RWPE2 (cell line): ENCODE results near the gene SH3PXD2A.

Source experiments
- ATAC-seq: fragments of 200-7000 bp; cut with Tn5 transposase; 3 replicates; pipeline ENCODE4 v1.9.1; 2021; ENCODE audit warnings: low read depth
- DNase-seq: peaks from one replicate; pipeline ENCODE4 v3.0.0-alpha.2; 2020; ENCODE audit warnings: low spot score
- H3K27ac ChIP-seq: fragments of 450-650 bp; 2 replicates; pipeline ENCODE4 v1.5.1; 2017; ENCODE audit warnings: mild to moderate bottlenecking; ENCODE audit not compliant: poor library complexity, severe bottlenecking
- H3K27me3 ChIP-seq: fragments of 250-450 bp; sonication (Bioruptor Pico); 2 replicates; pipeline ENCODE4 v1.5.1; 2021; ENCODE audit warnings: mild to moderate bottlenecking, moderate library complexity; ENCODE audit not compliant: insufficient read depth, poor library complexity, severe bottlenecking
- H3K36me3 ChIP-seq: fragments of 250-450 bp; sonication (Bioruptor Pico); 2 replicates; pipeline ENCODE4 v1.5.1; 2020; ENCODE audit warnings: low read depth, mild to moderate bottlenecking, moderate library complexity
- H3K4me1 ChIP-seq: fragments of 250-450 bp; sonication (Bioruptor Pico); 2 replicates; pipeline ENCODE4 v1.5.1; 2021; ENCODE audit warnings: mild to moderate bottlenecking, moderate library complexity; ENCODE audit not compliant: insufficient read depth, poor library complexity, severe bottlenecking
- H3K4me3 ChIP-seq: fragments of 250-450 bp; sonication (Bioruptor Pico); 2 replicates; pipeline ENCODE4 v1.5.1; 2021; ENCODE audit warnings: mild to moderate bottlenecking, moderate library complexity; ENCODE audit not compliant: severe bottlenecking
- H3K9me3 ChIP-seq: fragments of 250-450 bp; sonication (Bioruptor Pico); 2 replicates; pipeline ENCODE4 v1.5.1; 2021; ENCODE audit warnings: mild to moderate bottlenecking, moderate library complexity; ENCODE audit not compliant: severe bottlenecking
- TF ChIP-seq, protein P1 (sequence below): fragments of 450-650 bp; IDR thresholded peaks from one replicate; pipeline ENCODE4 v1.5.1; 2017; ENCODE audit warnings: mild to moderate bottlenecking, moderate library complexity; ENCODE audit not compliant: poor library complexity, severe bottlenecking

SH3PXD2A gene

DNA sequence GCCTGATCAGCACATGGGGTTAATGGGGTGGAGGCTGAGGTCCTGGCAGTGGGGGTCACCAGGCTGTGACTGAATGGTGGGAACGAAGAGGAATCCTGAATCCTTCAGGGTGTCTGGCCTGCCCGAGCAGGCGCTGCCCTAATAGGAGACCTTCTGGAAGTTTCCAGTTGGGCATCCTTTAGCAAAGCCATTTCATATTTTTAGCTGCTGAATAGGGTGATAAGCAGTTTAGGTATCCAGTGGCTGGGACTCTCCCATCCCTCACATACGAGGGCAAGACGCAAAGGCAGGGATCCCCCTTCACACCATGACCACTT is 159.3 kb downstream of the SH3PXD2A start:
- H3K27me3 ChIP-seq = no peaks in the 10 kb centered on the region
- DNase-seq = no peak
- no peaks in the 10 kb centered on the region for H3K9me3 ChIP-seq
- H3K27ac ChIP-seq = peak overlapping the region; percentile 92
- H3K4me3 ChIP-seq = no peak overlapping the region
- no peak for ATAC-seq
- peaks cover 14% of the 10 kb centered on the region for H3K36me3 ChIP-seq
- TF ChIP-seq, protein P1, sequence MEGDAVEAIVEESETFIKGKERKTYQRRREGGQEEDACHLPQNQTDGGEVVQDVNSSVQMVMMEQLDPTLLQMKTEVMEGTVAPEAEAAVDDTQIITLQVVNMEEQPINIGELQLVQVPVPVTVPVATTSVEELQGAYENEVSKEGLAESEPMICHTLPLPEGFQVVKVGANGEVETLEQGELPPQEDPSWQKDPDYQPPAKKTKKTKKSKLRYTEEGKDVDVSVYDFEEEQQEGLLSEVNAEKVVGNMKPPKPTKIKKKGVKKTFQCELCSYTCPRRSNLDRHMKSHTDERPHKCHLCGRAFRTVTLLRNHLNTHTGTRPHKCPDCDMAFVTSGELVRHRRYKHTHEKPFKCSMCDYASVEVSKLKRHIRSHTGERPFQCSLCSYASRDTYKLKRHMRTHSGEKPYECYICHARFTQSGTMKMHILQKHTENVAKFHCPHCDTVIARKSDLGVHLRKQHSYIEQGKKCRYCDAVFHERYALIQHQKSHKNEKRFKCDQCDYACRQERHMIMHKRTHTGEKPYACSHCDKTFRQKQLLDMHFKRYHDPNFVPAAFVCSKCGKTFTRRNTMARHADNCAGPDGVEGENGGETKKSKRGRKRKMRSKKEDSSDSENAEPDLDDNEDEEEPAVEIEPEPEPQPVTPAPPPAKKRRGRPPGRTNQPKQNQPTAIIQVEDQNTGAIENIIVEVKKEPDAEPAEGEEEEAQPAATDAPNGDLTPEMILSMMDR = no peak
- peaks cover 23% of the 10 kb centered on the region for H3K4me1 ChIP-seq

DNA sequence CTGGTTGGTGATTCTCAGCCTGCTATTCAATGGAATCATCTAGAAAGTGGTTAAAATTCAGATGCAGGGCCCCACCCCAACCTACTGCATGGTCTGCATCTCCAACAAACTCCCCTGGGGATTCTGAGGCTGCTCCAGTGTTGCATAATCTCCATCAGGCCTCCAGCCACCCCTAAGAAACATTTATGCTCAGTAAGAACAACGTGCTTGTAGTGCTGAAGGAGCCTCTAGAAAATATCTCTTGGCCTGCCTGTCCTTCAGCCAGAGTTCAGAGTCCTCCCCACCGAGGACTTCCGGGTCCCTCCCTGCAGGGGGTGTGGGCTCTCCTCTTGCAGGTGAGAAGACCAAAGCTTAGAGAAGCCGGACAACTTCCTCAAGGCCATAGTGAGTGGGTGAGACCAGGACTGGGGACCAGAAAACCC is 159.8 kb downstream of the SH3PXD2A start:
- Histone ChIP-seq H3K4me3 (no peak overlapping the region), H3K36me3 (peaks cover 14% of the 10 kb centered on the region), H3K27me3 (no peaks in the 10 kb centered on the region), H3K4me1 (peaks cover 23% of the 10 kb centered on the region), H3K27ac (peak overlapping the region; percentile 92), H3K9me3 (no peaks in the 10 kb centered on the region)
- TF ChIP-seq, protein P1 = no peak
- ATAC-seq = no peak
- no peak for DNase-seq

DNA sequence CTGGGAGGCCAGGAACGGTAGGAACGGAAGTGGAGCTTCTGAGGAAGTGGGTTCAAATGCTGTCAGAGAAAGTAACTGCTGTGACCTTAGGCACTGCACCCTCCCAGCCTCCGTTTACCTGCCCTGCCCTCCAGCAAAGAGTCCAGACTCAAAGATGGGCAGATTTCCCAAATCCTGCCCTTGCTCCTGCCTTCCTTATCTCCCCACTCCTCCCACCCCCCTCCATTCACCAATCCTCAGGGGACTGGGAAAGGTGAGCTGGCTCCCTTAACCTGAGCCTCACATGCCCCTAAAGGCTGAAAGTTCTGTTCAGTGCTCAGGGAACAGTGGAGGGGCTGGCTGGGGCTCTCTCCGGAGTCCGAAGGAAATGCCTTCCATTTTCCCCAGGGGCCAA is 161.6 kb downstream of the SH3PXD2A start:
- ATAC-seq = no peak
- peaks cover 23% of the 10 kb centered on the region for H3K4me1 ChIP-seq
- no peaks in the 10 kb centered on the region for H3K27me3 ChIP-seq
- DNase-seq = no peak
- no peak overlapping the region for H3K4me3 ChIP-seq
- peak overlapping the region; percentile 92 for H3K27ac ChIP-seq
- TF ChIP-seq, protein P1 = no peak
- H3K9me3 ChIP-seq = no peaks in the 10 kb centered on the region
- peaks cover 17% of the 10 kb centered on the region for H3K36me3 ChIP-seq

DNA sequence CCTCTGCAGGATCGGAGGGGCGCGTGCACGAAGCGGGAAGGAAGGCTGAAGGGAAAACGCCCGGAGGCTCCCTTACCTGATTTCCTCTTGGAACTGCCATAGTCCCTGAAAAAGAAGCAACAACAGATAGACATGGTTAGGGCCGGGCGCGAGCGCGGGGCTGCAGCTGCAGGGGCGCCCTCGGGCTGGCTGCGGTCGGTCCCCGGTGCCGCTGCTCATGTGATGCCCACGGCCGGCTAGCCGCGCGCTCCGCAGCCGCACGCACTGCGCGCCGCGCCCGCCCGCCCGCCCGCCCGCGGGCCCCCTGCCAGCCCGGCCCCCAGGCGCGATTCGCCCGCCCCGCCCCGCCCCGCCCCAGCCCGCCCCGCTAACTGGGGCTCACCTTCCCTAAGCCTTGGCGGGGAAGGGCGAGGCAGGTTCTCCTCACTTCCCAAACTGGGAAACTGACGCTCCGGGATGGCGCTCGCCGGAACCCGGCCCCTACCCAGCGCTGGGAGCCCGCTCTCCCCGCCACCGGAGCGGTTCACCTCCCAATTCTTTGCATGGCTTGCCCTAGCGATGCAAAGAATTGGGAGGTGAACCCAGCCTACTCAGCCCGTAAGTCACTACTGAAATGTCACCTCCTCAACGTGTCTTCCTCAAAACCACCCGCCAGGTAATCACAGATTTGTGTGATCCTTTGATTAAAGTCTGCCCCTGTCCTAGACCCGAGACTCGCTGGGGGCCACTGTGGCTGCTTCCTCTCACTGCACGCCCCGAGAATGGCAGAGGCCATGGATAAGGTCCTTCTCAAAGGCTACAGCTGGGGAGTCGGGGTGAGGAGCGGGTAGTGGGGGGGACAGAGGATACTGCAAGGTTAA is 162.2 kb downstream of the SH3PXD2A start:
- peaks cover 23% of the 10 kb centered on the region for H3K4me1 ChIP-seq
- peaks cover 17% of the 10 kb centered on the region; the same call in 1 of the 2 replicates for H3K36me3 ChIP-seq
- peak overlapping the region; percentile 92 for H3K27ac ChIP-seq
- H3K27me3 ChIP-seq = no peaks in the 10 kb centered on the region
- ATAC-seq (no peak), DNase-seq (no peak)
- no peak overlapping the region for H3K4me3 ChIP-seq
- TF ChIP-seq, protein P1 = no peak
- H3K9me3 ChIP-seq = no peaks in the 10 kb centered on the region

DNA sequence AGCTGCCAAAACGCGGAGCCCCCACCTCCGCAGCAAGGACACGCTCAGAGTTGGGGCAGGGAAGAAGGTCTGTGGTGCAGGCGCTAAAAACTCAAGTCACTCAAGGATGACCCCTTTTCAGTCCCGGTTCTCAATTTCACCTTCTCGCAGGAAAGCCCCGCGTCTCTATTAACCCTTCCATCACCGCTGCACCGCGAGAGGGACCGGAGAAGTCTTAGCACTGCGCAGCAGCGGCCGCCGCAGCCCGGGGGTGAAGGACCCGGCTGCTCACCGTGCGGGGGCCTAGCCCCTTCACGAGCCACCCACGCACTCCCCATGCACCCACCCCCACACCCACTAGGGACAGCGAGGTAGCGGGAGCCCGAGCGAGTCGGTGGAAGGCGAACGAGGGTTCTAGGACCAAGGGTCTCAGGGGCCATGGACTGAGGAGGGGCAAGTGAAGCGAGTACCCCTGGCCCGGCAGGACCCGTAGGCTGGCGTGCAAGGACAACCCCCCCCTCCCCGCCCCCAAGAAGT is 162.9 kb downstream of the SH3PXD2A start:
- H3K4me3 ChIP-seq = no peak overlapping the region
- TF ChIP-seq, protein P1 = no peak
- H3K27me3 ChIP-seq = no peaks in the 10 kb centered on the region
- peaks cover 17% of the 10 kb centered on the region; the same call in 1 of the 2 replicates for H3K36me3 ChIP-seq
- no peaks in the 10 kb centered on the region for H3K9me3 ChIP-seq
- H3K4me1 ChIP-seq = peaks cover 20% of the 10 kb centered on the region
- DNase-seq (no peak), ATAC-seq (no peak)
- H3K27ac ChIP-seq = peak overlapping the region; percentile 2
